HL-60 (cell line): ENCODE data around the gene TELO2.
A peak's percentile ranks its signal among the peaks of the same experiment; 100 is the strongest.

Source experiments
- DNase-seq, 2 experiments: peaks; one replicate each; pipeline ENCODE4 v3.0.0-alpha.2; 2010 to 2020; ENCODE audit warnings: low read depth in 1 of 2, low spot score in 1 of 2
- H3K27ac ChIP-seq: fragments of 250-450 bp; sonication (Bioruptor Pico); replicated peaks from 2 replicates; pipeline ENCODE4 v1.5.1; 2020; ENCODE audit warnings: mild to moderate bottlenecking, moderate library complexity
- H3K27me3 ChIP-seq: fragments of 250-450 bp; sonication (Bioruptor Pico); 2 replicates; pipeline ENCODE4 v1.5.1; 2021; ENCODE audit warnings: mild to moderate bottlenecking, moderate library complexity; ENCODE audit not compliant: insufficient read depth, poor library complexity, severe bottlenecking
- H3K4me3 ChIP-seq: replicated peaks from 2 replicates; pipeline ENCODE4 v1.5.1; 2011; ENCODE audit warnings: mild to moderate bottlenecking, control low read depth, low read length; ENCODE audit not compliant: insufficient read depth
- CTCF ChIP-seq: IDR thresholded peaks from one replicate; pipeline ENCODE4 v1.5.1; 2011; ENCODE audit warnings: low read length, control low read depth, inconsistent platforms; ENCODE audit not compliant: insufficient read depth
- GABPA ChIP-seq: IDR thresholded peaks from 2 replicates; pipeline ENCODE4 v1.6.1; 2012; ENCODE audit warnings: low read depth
- POLR2AphosphoS5 ChIP-seq: IDR thresholded peaks from 2 replicates; pipeline ENCODE4 v1.6.1; 2012; ENCODE audit warnings: low read depth
- REST ChIP-seq: IDR thresholded peaks from 2 replicates; pipeline ENCODE4 v1.6.1; 2012; ENCODE audit warnings: low read depth; ENCODE audit not compliant: insufficient replicate concordance
- SPI1 ChIP-seq: IDR thresholded peaks from 2 replicates; pipeline ENCODE4 v1.6.1; 2012; ENCODE audit warnings: low read depth, mild to moderate bottlenecking, borderline replicate concordance

The TELO2 gene

GRCh38 chr16:1542533-1542932 is 49.4 kb downstream of the TELO2 start:
- Histone ChIP-seq H3K4me3 (no peak overlapping the region), H3K27ac (no peak overlapping the region), H3K27me3 (no peaks in the 10 kb centered on the region)
- TF ChIP-seq CTCF (no peak), SPI1 (no peak), REST (no peak), GABPA (no peak), POLR2AphosphoS5 (no peak)
- DNase-seq: no peak

- Histone ChIP-seq H3K27ac (peak overlapping the region; percentile 27), H3K27me3 (no peaks in the 10 kb centered on the region), H3K4me3 (no peak overlapping the region)
- no peak for TF ChIP-seq REST
- TF ChIP-seq SPI1: peak; percentile 90
- TF ChIP-seq POLR2AphosphoS5: no peak; the same call in 1 of the 2 replicates
- DNase-seq: peak; percentile 69 to 89
Observed at GRCh38 chr16:1543085-1543896, 50.1 kb downstream of the TELO2 start.

GRCh38 chr16:1545044-1546040 is 52.2 kb downstream of the TELO2 start:
- Histone ChIP-seq H3K27ac (no peak overlapping the region), H3K4me3 (no peak overlapping the region), H3K27me3 (no peaks in the 10 kb centered on the region)
- no peak for DNase-seq
- TF ChIP-seq REST (no peak), CTCF (no peak), GABPA (no peak), SPI1 (no peak), POLR2AphosphoS5 (no peak)
